ENCODE results near the gene KNOP1.

Gene KNOP1

GRCh38 chr16:19706846-19707245 lies 11.2 kb downstream of the KNOP1 start:
- no peak for DNase-seq

GRCh38 chr16:19705843-19706242 lies 12.2 kb downstream of the KNOP1 start:
- DNase-seq = no peak

GRCh38 chr16:19705146-19705501 lies 12.9 kb downstream of the KNOP1 start:
- DNase-seq = no peak

- no peak for DNase-seq
Observed at GRCh38 chr16:19704321-19705145, 13.5 kb downstream of the KNOP1 start.

- DNase-seq = no peak
Observed at GRCh38 chr16:19703172-19703889, 14.7 kb downstream of the KNOP1 start.

GRCh38 chr16:19701091-19701490 lies 16.9 kb downstream of the KNOP1 start:
- no peak for DNase-seq

GRCh38 chr16:19700319-19700781 lies 17.7 kb downstream of the KNOP1 start:
- no peak for DNase-seq

- DNase-seq = no peak
Observed at GRCh38 chr16:19699472-19699871, 18.6 kb downstream of the KNOP1 start.

- DNase-seq = no peak
Observed at GRCh38 chr16:19698480-19699465, 19.3 kb downstream of the KNOP1 start.

- DNase-seq = no peak
Observed at GRCh38 chr16:19697756-19698318, 20.2 kb downstream of the KNOP1 start.

- DNase-seq = no peak
Observed at GRCh38 chr16:19696961-19697360, 21.1 kb downstream of the KNOP1 start.

- DNase-seq = peak; percentile 76
Observed at GRCh38 chr16:19696328-19696727, 21.7 kb downstream of the KNOP1 start.

- DNase-seq = no peak
Observed at GRCh38 chr16:19694989-19695388, 23.0 kb downstream of the KNOP1 start.

- no peak for DNase-seq
Observed at GRCh38 chr16:19691161-19691711, 26.8 kb downstream of the KNOP1 start.

GRCh38 chr16:19690196-19690595 lies 27.8 kb downstream of the KNOP1 start:
- DNase-seq = no peak

- no peak for DNase-seq
Observed at GRCh38 chr16:19689342-19689741, 28.7 kb downstream of the KNOP1 start.

- no peak for DNase-seq
Observed at GRCh38 chr16:19688396-19689024, 29.5 kb downstream of the KNOP1 start.

- no peak for DNase-seq
Observed at GRCh38 chr16:19687279-19687678, 30.7 kb downstream of the KNOP1 start.

GRCh38 chr16:19685176-19685575 lies 32.9 kb downstream of the KNOP1 start:
- no peak for DNase-seq

- no peak for DNase-seq
Observed at GRCh38 chr16:19683453-19684236, 34.4 kb downstream of the KNOP1 start.

GRCh38 chr16:19681637-19682036 lies 36.4 kb downstream of the KNOP1 start:
- no peak for DNase-seq

Measured in activated effector memory CD4-positive, alpha-beta T cell treated with Interleukin-2 at 50 U/mL for 16 hours (primary cell).